IMR-90 (cell line): ENCODE measurements around the gene WWP2. TPM values are rescaled to one million over a fixed set of nuclear protein-coding genes. Genes with fewer than 3 reads are reported as not detected.

Experiments used
- ATAC-seq: fragments of 200-7000 bp; cut with Tn5 transposase; 2 replicates; pipeline ENCODE4 v1.9.1; 2020; ENCODE audit warnings: low read depth, mild to moderate bottlenecking, moderate library complexity
- BruUV-seq: library from RNA; stranded (reverse); fragments of 400-500 nt; replicated peaks from 2 replicates; lab custom pipeline; 2021; lab: Mats Ljungman, UMichigan
- CTCF ChIA-PET: fragments of 300-600 bp; formaldehyde crosslinking; extraction: SDS; loops from one replicate; lab custom pipeline; 2021; ENCODE audit warnings: antibody characterized with exemption; lab: Yijun Ruan, JAX
- POLR2A ChIA-PET: fragments of 300-600 bp; sonication (Branson Sonifier 250); formaldehyde crosslinking; loops from one replicate; lab custom pipeline; 2022; ENCODE audit warnings: antibody characterized with exemption; ENCODE audit not compliant: unreplicated experiment; lab: Charles Lee
- DNase-seq: peaks from one replicate; pipeline ENCODE4 v3.0.0; 2013
- H2AFZ ChIP-seq: replicated peaks from 2 replicates; pipeline ENCODE3; 2013; ENCODE audit warnings: low read length, mild to moderate bottlenecking; ENCODE audit not compliant: poor library complexity
- H2AK5ac ChIP-seq: 2 replicates; pipeline ENCODE4 v1.6.1; 2013; ENCODE audit warnings: low read depth, low read length, inconsistent platforms
- H2AK9ac ChIP-seq: replicated peaks from 2 replicates; pipeline ENCODE3; 2013; ENCODE audit warnings: mild to moderate bottlenecking, low read depth, low read length, moderate library complexity; ENCODE audit not compliant: poor library complexity
- H2BK120ac ChIP-seq: 2 replicates; pipeline ENCODE4 v1.6.1; 2013; ENCODE audit warnings: low read depth, low read length, inconsistent platforms
- H2BK15ac ChIP-seq: 3 replicates; pipeline ENCODE4 v1.6.1; 2013; ENCODE audit warnings: low read depth, low read length, inconsistent platforms
- H2BK20ac ChIP-seq: 2 replicates; pipeline ENCODE4 v1.6.1; 2013; ENCODE audit warnings: low read depth, mild to moderate bottlenecking, inconsistent platforms, low read length, moderate library complexity
- H2BK5ac ChIP-seq: 2 replicates; pipeline ENCODE4 v1.6.1; 2013; ENCODE audit warnings: mild to moderate bottlenecking, low read depth, low read length, inconsistent platforms; ENCODE audit not compliant: poor library complexity, severe bottlenecking
- H3K14ac ChIP-seq: replicated peaks from 2 replicates; pipeline ENCODE4 v1.6.1; 2013; ENCODE audit warnings: low read depth, low read length, inconsistent platforms
- H3K18ac ChIP-seq: 2 replicates; pipeline ENCODE4 v1.6.1; 2013; ENCODE audit warnings: low read depth, low read length, control low read depth
- H3K23ac ChIP-seq: 2 replicates; pipeline ENCODE4 v1.6.1; 2013; ENCODE audit warnings: low read depth, low read length, inconsistent platforms
- H3K27ac ChIP-seq: 2 replicates; pipeline ENCODE4 v1.5.1; 2013; ENCODE audit warnings: mild to moderate bottlenecking, control low read depth, low read length; ENCODE audit not compliant: insufficient read depth
- H3K27me3 ChIP-seq: 2 replicates; pipeline ENCODE4 v1.6.1; 2013; ENCODE audit warnings: low read length; ENCODE audit not compliant: control insufficient read depth, insufficient read depth
- H3K36me3 ChIP-seq: 2 replicates; pipeline ENCODE4 v1.6.1; 2013; ENCODE audit warnings: low read length, mixed read lengths; ENCODE audit not compliant: control insufficient read depth, insufficient read depth
- H3K4ac ChIP-seq: 2 replicates; pipeline ENCODE4 v1.6.1; 2013; ENCODE audit warnings: low read depth, low read length, inconsistent platforms
- H3K4me1 ChIP-seq: 2 replicates; pipeline ENCODE4 v1.6.1; 2013; ENCODE audit warnings: low read length, mixed read lengths; ENCODE audit not compliant: control insufficient read depth, insufficient read depth
- H3K4me2 ChIP-seq: 2 replicates; pipeline ENCODE4 v1.6.1; 2013; ENCODE audit warnings: low read depth, mild to moderate bottlenecking, control low read depth, low read length, moderate library complexity
- H3K4me3 ChIP-seq: 2 replicates; pipeline ENCODE4 v1.5.1; 2013; ENCODE audit warnings: low read depth, mild to moderate bottlenecking, control low read depth, low read length, moderate library complexity; ENCODE audit not compliant: insufficient read depth
- H3K56ac ChIP-seq: 2 replicates; pipeline ENCODE4 v1.6.1; 2013; ENCODE audit warnings: low read length, inconsistent platforms; ENCODE audit not compliant: insufficient read depth; ENCODE audit errors: extremely low read depth
- H3K79me1 ChIP-seq, 2 experiments: 2 replicates each; pipeline ENCODE4 v1.6.1; 2013; ENCODE audit warnings: low read length in 2 of 2, inconsistent platforms in 1 of 2, low read depth in 1 of 2
- H3K9ac ChIP-seq: 2 replicates; pipeline ENCODE4 v1.6.1; 2013; ENCODE audit warnings: low read depth, low read length, control low read depth
- H3K9me1 ChIP-seq: 2 replicates; pipeline ENCODE4 v1.6.1; 2013; ENCODE audit warnings: low read length, inconsistent platforms; ENCODE audit not compliant: insufficient read depth
- H3K9me3 ChIP-seq: 2 replicates; pipeline ENCODE4 v1.6.1; 2013; ENCODE audit warnings: low read length; ENCODE audit not compliant: control insufficient read depth, insufficient read depth
- H4K20me1 ChIP-seq: 2 replicates; pipeline ENCODE4 v1.6.1; 2013; ENCODE audit warnings: low read length, inconsistent platforms; ENCODE audit not compliant: insufficient read depth
- H4K5ac ChIP-seq: 2 replicates; pipeline ENCODE4 v1.6.1; 2013; ENCODE audit warnings: mild to moderate bottlenecking, low read depth, low read length, control low read depth
- H4K8ac ChIP-seq, 2 experiments: 2 replicates each; pipeline ENCODE4 v1.6.1; 2013; ENCODE audit warnings: low read depth in 2 of 2, low read length in 2 of 2, control low read depth in 1 of 2, inconsistent platforms in 1 of 2
- H4K91ac ChIP-seq: 2 replicates; pipeline ENCODE4 v1.6.1; 2013; ENCODE audit warnings: low read depth, low read length, inconsistent platforms; ENCODE audit not compliant: insufficient read depth
- CEBPB ChIP-seq: IDR thresholded peaks from 2 replicates; pipeline ENCODE4 v1.6.1; 2012; ENCODE audit warnings: low read depth, low read length, improper control_type of control experiment
- ELK1 ChIP-seq: fragments of 150-350 bp; IDR thresholded peaks from 2 replicates; pipeline ENCODE4 v1.6.1; 2016; ENCODE audit warnings: low read depth, mild to moderate bottlenecking, low read length, moderate library complexity, borderline replicate concordance
- WGBS, 2 experiments: methylation state at CpG; one replicate each; pipeline versions ENCODE4 v1.1.5 to v1.1.7; 2013; ENCODE audit warnings: missing lambda C conversion rate in 2 of 2; ENCODE audit not compliant: insufficient read length in 1 of 2; ENCODE audit errors: extremely low coverage in 2 of 2; 5-methylcytosine and 5-hydroxymethylcytosine counted together
- dilution Hi-C: fragments of 300-500 bp; cut with HindIII; formaldehyde crosslinking; loops from one replicate; pipeline ENCODE4 v1.14.3; 2018; ENCODE audit warnings: low sequenced_read_pairs; ENCODE audit not compliant: unreplicated experiment
- in situ Hi-C: fragments of 300-500 bp; cut with MboI; formaldehyde crosslinking; loops from 3 replicates; pipeline ENCODE4 v1.14.3; 2019; ENCODE audit warnings: low sequenced_read_pairs, inconsistent platforms, mixed read lengths
- intact Hi-C: fragments of 100-400 bp; cut with micrococcal nuclease; formaldehyde crosslinking; loops from 2 replicates; pipeline ENCODE4 v1.10.0; 2022
- polyA plus RNA-seq, 3 experiments: library from polyadenylated mRNA; depleted of rRNA; stranded (reverse); fragments of >200 nt; gene quantifications; 2 replicates each; pipeline ENCODE4 v1.2.3, GENCODE V29; 2012; ENCODE audit warnings: low replicate concordance in 1 of 3
- total RNA-seq: library from RNA; depleted of rRNA; stranded (reverse); fragments of >200 nt; gene quantifications from 2 replicates; pipeline ENCODE4 v1.2.3, GENCODE V29; 2012

WWP2 gene
- total and polyA plus RNA-seq, 2 of the 4 experiments (the other 2 are of a cell fraction) = 12.7 to 13.7 TPM

GRCh38 chr16:69883744-69884143 is 121.6 kb downstream of the WWP2 start:
- no CpG with 5 or more reads among the region's 5 CpGs for WGBS, 2 experiments
- CTCF ChIA-PET = interaction anchor here (0.9 kb wide), 1 partner anchor 24 kb away, joined by 4 read pairs; no protein-coding TSS in a partner anchor

More at GRCh38 chr16:69883744-69884143, 121.6 kb downstream of the WWP2 start:
- Histone ChIP-seq H3K56ac (no peak overlapping the region), H3K9me1 (peaks cover 9% of the 10 kb centered on the region), H2AK9ac (no peak overlapping the region), H2BK120ac (no peak overlapping the region), H4K5ac (no peak overlapping the region), H2AFZ (no peak overlapping the region), H2BK15ac (no peak overlapping the region), H3K14ac (no peak overlapping the region), H3K27ac (no peak overlapping the region), H3K9me3 (no peaks in the 10 kb centered on the region), H3K9ac (no peak overlapping the region), H3K36me3 (peaks cover 2% of the 10 kb centered on the region), H4K8ac (no peak overlapping the region), H4K20me1 (no peaks in the 10 kb centered on the region), H3K79me1 (peaks cover 0 to 8% of the 10 kb centered on the region in 2 experiments; a peak in 2 of 4 replicates), H3K27me3 (no peaks in the 10 kb centered on the region), H4K91ac (no peak overlapping the region), H3K4ac (no peak overlapping the region), H2BK20ac (no peak overlapping the region), H2AK5ac (no peak overlapping the region), H3K18ac (no peak overlapping the region), H3K4me2 (no peak overlapping the region), H3K23ac (no peak overlapping the region), H3K4me1 (peaks cover 5% of the 10 kb centered on the region), H3K4me3 (no peak overlapping the region), H2BK5ac (no peak overlapping the region)
- intact Hi-C loops (loop anchor here (5.0 kb wide), 1 partner anchor 34 kb away; no protein-coding TSS in a partner anchor), dilution Hi-C loops (no loop called here), in situ Hi-C loops (loop anchor here (10.0 kb wide), 1 partner anchor 59 kb away; no protein-coding TSS in a partner anchor)
- no TSS peak for BruUV-seq
- TF ChIP-seq ELK1 (no peak), CEBPB (peak; percentile 47; the same call in 1 of the 2 replicates)
- no peak for ATAC-seq
- POLR2A ChIA-PET = no interaction called here
- DNase-seq = no peak
